Memory B cell (primary cell): Measurements from ENCODE around the gene ZNF777.
"Not testable (repeated sequence)": the region's sequence is repeated elsewhere in the genome, so short reads cannot be mapped to it uniquely, and the experiment has no call there.

Experiments
- ATAC-seq: fragments of 150-1000 bp; cut with Tn5 transposase; 2 replicates; pipeline ENCODE4 v1.10.0; 2021; ENCODE audit warnings: low read depth, mild to moderate bottlenecking, moderate library complexity
- DNase-seq, 2 donors: peaks; one replicate each; pipeline ENCODE4 v3.0.0; 2022; ENCODE audit warnings: low spot score in 2 of 2
- H3K27ac Mint-ChIP-seq: one replicate; pipeline ENCODE4 v1.8.0; 2022; ENCODE audit warnings: mild to moderate bottlenecking, moderate library complexity, mixed read lengths
- H3K27me3 Mint-ChIP-seq: one replicate; pipeline ENCODE4 v1.8.0; 2022; ENCODE audit warnings: mixed read lengths
- H3K36me3 Mint-ChIP-seq: one replicate; pipeline ENCODE4 v1.8.0; 2022; ENCODE audit warnings: mild to moderate bottlenecking, mixed read lengths
- H3K4me1 Mint-ChIP-seq: one replicate; pipeline ENCODE4 v1.8.0; 2022; ENCODE audit warnings: mixed read lengths
- H3K4me3 Mint-ChIP-seq: one replicate; pipeline ENCODE4 v1.8.0; 2022; ENCODE audit warnings: mild to moderate bottlenecking, moderate library complexity, mixed read lengths
- H3K9me3 Mint-ChIP-seq: one replicate; pipeline ENCODE4 v1.8.0; 2022; ENCODE audit warnings: mixed read lengths

Gene ZNF777

GRCh38 chr7:149388550-149389335 is 72.1 kb downstream of the ZNF777 start:
- ATAC-seq, H3K36me3 Mint-ChIP-seq, H3K4me3 Mint-ChIP-seq, H3K9me3 Mint-ChIP-seq, H3K4me1 Mint-ChIP-seq, H3K27ac Mint-ChIP-seq, DNase-seq: not testable (repeated sequence)
- H3K27me3 Mint-ChIP-seq, result peaks cover 14% of the 10 kb centered on the region

- not testable (repeated sequence) for H3K9me3 Mint-ChIP-seq, H3K4me1 Mint-ChIP-seq, H3K36me3 Mint-ChIP-seq
These were observed 74.3 kb downstream of the ZNF777 start for GRCh38 chr7:149386514-149386913.

GRCh38 chr7:149385195-149385950 is 75.5 kb downstream of the ZNF777 start:
- DNase-seq, result no peak
- H3K4me1 Mint-ChIP-seq, result no peaks in the 10 kb centered on the region
- H3K36me3 Mint-ChIP-seq, result no peaks in the 10 kb centered on the region
- no peak overlapping the region for H3K4me3 Mint-ChIP-seq
- peaks cover 5% of the 10 kb centered on the region for H3K9me3 Mint-ChIP-seq
- no peak overlapping the region for H3K27ac Mint-ChIP-seq
- no peak for ATAC-seq
- H3K27me3 Mint-ChIP-seq, result peaks cover 12% of the 10 kb centered on the region

More at GRCh38 chr7:149386514-149386913, 74.3 kb downstream of the ZNF777 start:
- H3K27me3 Mint-ChIP-seq, result peaks cover 12% of the 10 kb centered on the region
- not testable (repeated sequence) for DNase-seq, H3K4me3 Mint-ChIP-seq, H3K27ac Mint-ChIP-seq, ATAC-seq
